Activated CD8-positive, alpha-beta memory T cell treated with anti-CD3 and anti-CD28 coated beads for 4 hours (primary cell): Measurements from ENCODE around the gene GLP1R.

Experiments used
- DNase-seq, 2 donors: peaks; one replicate each; pipeline ENCODE4 v3.0.0-alpha.2; 2020; ENCODE audit warnings: low read depth in 2 of 2

GLP1R gene

GRCh38 chr6:39048481-39049399 lies at the start of gene GLP1R:
GLP1R (plus strand) TSS chr6:39048781; CDS start chr6:39048841, 60 bp downstream.
- no peak for DNase-seq

DNA sequence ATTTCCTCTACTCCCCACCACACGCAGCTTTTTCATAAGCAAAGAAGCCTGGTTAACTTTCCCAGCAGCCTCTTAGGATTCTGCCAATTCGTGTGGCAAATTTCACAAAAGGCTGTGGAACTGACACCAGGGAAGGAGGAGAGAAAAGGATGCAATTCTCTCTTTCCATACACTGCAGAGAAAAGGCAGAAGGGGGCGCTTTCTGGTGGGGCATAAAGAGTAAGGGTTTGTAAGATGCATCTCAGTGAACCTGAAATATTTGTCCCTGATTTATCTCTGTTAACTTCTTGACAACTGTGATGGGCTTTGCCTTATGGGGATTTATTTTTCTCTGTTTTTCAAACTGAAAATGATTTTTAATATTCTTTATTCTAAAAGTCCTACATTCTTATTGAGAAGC lies 45.5 kb upstream of the GLP1R start:
- DNase-seq: no peak

DNA sequence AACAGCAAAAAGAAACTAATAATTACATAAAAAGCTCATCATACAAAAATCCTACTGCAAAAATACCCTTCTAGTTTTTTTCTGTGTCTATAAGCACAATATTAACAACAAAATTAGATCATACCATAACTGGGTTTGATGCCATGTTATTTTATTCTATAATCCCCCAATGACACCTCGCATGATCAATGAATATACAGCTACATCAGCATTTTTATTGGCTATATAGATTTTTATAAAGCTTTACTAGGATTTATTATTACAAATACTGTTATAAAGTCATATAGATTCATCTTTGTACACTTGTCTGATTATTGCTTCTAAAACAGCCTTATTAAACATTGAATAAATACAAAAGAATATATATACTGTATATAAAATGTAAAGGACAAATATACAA lies 45.1 kb upstream of the GLP1R start:
- DNase-seq: no peak

GRCh38 chr6:39004801-39005200 lies 43.8 kb upstream of the GLP1R start:
- no peak for DNase-seq

- DNase-seq: no peak
Observed at GRCh38 chr6:39005774-39006173, 42.8 kb upstream of the GLP1R start.

GRCh38 chr6:39007575-39007974 lies 41.0 kb upstream of the GLP1R start:
- DNase-seq: no peak

- no peak for DNase-seq
Observed at GRCh38 chr6:39008737-39009136, 39.8 kb upstream of the GLP1R start.

DNA sequence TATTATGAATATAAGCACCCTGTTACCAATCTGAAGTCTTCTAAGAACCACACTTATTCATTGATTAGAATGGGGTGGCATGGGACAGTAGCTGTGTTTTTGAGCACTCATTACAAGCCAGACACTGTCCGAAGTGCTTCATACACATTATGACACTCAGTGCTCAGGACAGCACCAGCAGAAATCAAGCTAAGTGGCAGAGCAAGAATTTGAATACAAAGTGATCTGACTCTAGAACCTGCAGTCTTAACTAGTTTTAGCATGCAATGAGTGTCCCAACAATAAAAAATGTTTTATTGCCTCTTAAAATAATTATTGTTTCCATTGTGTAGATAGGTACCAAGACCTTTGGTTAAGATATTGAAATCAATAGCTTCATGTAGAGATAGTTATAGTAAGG lies 39.1 kb upstream of the GLP1R start:
- DNase-seq: no peak

DNA sequence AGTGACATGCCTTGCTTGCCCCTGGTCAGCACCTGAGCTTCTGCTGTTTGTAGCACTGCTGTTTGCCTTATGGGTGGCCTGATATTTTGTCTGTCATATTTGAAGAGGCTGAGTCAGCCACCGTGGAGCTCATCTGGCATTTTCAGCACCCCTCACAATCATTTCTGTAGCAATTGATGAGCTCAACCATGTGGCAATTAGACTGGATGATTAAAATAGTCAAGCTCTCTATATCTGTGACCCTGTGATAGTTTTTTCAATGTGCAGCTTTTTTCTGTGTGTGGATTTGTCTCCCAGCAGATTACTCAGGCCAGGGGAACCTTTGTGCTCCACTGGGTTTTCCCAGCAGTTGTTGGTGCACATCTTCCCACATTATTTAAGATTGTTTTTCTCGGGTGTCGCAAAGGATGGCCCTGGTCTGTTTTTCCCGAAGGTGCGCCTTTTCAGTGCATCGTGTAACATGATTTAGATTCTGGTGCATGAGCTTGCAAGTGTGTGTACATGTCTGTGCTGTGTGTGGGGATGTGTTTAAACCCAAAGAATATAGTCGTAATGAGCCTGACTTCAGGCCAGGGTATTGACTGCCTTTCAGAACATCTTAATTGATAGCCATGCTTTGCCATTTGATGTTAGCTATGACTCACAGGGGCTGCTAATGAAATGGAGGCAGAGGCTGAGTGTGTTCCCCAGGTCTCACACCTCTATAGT lies 31.6 kb upstream of the GLP1R start:
- DNase-seq: no peak

GRCh38 chr6:39017547-39017880 lies 31.1 kb upstream of the GLP1R start:
- DNase-seq: no peak

DNA sequence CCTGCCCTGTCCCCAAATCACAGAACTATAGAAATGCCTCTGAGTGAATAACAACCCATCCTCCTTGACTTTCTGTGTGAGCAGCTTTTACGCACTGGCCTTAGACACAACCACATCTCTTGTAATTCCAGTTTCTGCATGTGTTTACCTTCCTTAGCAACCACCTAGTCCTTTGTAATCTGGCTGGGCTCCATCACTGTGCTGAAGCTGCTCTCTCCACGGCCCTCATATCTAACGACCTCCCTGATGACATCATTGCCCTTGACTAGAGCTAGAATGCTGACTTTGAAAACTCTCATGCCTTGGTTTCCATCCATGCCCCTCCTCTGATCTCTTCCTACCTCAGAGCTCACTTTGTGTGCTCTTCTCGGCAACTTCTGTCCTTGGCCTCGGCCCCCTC lies 30.5 kb upstream of the GLP1R start:
- DNase-seq: no peak

- no peak for DNase-seq
Observed at GRCh38 chr6:39020136-39020535, 28.4 kb upstream of the GLP1R start.

DNA sequence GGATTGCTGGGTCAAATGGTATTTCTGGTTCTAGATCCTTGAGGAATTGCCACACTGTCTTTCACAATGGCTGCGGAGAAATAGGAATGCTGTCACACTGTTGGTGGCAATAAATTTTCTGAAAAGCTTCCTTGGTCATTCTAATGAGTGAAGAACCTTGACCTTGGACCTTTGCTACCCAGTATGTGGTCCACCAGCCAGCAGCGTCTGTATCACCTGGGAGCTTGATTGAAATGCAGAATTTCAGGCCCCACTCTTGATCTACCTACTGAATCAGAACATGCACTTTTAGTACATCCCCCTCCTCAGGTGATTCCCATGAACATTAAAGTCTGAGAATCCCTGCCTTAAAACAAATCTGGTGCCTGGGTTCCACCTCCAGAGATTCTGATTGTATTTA lies 27.5 kb upstream of the GLP1R start:
- DNase-seq: no peak

DNA sequence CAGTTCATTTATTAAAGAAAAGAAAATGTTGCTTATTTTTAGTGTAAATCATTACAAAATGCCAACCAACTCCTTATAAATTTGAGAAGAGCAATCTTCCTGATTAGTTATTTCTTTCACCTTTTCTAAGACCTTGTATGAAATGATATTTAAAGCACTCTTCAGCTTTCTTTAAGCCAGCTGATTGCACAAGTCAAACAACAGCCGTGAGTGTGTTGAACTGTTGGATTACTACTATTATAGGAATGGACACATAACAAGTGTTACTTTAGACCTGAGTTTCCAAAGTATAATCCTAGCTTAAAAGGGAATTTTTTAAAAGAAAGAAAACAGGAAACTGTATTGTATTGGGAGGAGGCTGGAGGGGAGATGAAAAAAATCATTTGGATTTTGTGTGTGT lies 26.8 kb upstream of the GLP1R start:
- DNase-seq: no peak

DNA sequence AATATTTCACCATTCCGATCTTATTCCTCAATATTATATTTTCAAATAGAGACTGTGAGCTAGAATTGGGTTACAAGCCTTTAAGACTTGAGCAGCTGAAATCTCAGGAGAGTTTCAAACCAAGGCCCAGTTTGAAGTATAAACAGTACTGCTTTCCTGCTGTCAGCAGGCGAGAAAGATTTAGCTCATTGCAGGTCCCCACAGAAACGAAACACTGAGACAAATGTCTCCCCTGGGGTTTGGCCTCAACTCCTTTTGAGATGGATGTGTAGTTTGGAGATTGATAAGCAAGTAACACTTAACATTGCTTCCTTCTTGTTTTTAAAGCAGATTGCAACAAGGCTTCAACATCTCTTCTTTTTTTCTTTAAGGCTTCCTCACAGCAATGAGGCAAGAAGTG lies 22.4 kb upstream of the GLP1R start:
- DNase-seq: no peak

DNA sequence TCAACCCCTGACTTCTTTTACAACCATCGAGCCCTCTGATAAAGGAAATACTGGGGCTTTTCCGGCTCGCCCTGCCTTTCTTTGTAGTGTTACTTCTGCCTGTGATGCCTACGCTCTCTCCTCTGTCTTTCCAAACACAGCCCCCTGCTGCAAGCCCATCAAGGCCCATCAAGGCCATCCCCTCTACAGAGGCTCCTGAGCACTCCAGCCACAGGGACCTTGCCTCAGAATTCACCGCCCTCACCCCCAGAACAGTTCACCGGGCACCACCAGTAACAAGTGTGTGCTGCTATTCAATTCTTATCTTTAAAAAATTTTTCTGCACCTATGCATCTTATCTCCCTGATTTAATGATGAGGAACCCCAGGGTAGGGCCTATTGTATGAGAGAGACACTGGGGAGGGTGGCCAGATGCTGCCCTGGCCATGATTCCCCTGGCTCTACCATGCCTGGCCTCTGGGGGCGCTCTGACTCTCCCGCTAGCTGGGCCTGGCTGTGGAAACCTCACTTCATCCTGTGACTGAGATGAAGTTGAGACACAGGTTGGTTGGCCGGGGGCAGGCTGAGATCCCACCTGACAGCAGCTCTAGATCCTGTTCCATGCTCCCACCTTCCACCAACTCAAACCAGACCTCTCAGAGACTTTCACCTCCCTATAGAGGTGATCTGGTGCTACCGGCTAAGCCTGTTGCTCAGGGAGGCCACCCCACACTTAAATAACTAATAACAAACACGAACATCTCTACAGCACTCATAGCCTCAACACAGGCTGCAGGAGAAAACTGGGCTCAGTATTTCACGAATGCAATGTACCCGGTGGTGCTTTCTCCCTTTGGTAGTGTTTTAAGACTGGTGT lies 19.2 kb upstream of the GLP1R start:
- no peak for DNase-seq

DNA sequence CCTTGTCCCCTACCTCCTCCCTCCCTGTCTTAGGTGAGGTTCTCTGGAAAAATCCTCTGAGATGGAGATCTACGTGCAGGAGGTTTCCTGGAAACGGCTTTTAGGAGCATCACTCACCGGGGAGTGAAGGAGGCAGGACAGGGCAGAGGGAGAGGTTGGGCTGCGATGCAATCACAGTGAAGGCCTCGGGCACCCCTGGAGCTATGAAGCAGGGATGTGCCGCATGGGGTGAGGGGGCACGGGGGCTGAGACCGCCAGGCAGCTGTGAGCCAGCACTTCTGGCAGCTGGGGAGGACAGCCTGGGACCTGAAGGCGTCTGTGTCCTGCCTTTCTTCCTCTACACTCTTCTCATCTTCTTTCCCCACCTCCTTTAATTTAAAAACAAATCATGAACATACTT lies 12.9 kb upstream of the GLP1R start:
- no peak for DNase-seq

GRCh38 chr6:39037082-39037508 lies 11.5 kb upstream of the GLP1R start:
- no peak for DNase-seq

GRCh38 chr6:39037707-39038106 lies 10.9 kb upstream of the GLP1R start:
- DNase-seq: no peak

GRCh38 chr6:39040080-39040673 lies 8.4 kb upstream of the GLP1R start:
- DNase-seq: no peak

DNA sequence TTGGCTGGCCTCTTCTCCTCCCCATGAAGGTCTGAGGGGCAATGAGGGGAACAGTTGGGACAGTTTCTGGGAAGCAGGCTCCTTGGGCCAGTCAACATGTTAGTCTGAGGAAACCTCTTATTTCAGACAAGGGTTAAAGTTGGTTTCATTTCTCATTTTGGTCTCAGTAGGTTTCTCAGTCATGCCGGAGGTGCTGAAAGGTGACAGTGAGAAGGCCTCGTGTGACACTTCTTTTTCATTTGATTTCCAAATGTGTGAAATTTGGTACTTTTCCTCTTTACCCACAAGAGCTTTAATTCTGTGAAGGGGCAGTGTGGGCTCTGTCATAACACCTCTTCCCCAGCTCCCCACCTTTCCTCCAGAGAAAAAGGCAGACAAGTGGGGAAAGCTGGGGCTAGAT lies 7.5 kb upstream of the GLP1R start:
- DNase-seq: no peak

DNA sequence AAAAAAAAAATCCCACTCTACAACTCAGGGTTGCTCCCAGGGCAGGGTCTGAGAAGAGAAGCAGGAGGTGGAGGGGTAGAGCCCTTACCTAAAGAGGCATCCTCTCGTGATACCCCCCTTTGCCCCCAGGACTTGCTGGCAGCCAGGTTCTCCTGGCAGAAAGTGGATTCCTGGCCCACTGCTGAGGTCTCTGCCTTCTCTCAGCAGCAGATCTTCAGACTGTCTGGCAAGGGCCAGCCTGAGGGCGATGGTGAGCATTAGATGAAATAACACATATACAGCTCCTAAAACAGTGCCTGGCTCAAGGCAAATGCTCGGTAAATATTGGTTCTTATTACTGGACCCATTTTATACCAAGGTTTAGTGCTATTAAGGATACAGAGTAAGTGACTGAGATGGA lies 4.8 kb upstream of the GLP1R start:
- DNase-seq: no peak
